HG02943 (cell line): ENCODE measurements around the gene PLA1A.
A peak's percentile ranks its signal among the peaks of the same experiment; 100 is the strongest.
"Not testable (repeated sequence)": the region's sequence is repeated elsewhere in the genome, so short reads cannot be mapped to it uniquely, and the experiment has no call there.

Experiments used
- ATAC-seq: cut with Tn5 transposase; IDR thresholded peaks from one replicate; pipeline ENCODE4 v1.9.1; 2021; ENCODE audit warnings: mild to moderate bottlenecking, low read depth, moderate library complexity; ENCODE audit not compliant: unreplicated experiment

The PLA1A gene, protein sequence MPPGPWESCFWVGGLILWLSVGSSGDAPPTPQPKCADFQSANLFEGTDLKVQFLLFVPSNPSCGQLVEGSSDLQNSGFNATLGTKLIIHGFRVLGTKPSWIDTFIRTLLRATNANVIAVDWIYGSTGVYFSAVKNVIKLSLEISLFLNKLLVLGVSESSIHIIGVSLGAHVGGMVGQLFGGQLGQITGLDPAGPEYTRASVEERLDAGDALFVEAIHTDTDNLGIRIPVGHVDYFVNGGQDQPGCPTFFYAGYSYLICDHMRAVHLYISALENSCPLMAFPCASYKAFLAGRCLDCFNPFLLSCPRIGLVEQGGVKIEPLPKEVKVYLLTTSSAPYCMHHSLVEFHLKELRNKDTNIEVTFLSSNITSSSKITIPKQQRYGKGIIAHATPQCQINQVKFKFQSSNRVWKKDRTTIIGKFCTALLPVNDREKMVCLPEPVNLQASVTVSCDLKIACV

DNA sequence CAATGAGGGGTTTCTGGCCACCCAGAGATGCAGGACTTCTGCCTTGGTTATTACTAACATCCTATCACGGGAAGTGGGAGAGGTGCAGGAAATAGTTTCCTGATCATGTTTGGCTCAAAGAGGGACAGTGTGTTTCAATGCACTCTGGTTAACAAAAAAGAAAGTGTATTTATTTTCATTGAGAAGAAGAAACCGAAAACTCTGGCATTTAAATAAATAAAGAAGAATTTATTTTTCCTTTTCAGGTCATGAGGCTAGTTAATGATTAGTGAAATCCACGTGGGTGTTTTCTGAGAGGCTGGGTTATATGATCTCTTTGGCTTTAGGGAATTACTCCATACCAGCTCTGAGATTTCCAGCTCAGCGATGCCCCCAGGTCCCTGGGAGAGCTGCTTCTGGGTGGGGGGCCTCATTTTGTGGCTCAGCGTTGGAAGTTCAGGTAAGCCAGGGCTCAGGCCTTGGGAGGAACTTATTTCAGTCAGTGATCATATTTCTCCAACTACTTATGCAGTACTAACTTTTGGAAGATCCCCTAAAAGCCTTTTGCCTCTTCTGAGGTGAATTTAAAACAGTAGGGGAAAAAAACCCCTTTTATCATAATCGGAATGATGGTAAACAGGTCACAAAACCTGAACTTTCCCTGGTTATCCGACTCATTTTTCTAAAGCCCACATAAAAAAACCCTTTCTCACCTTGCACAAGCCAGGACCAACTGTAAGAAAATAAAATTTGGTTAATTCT lies at the start of gene PLA1A:
PLA1A (plus strand) TSS at position 338 of the 741 bp plus-strand sequence; CDS start at position 367, 29 bp downstream.
- ATAC-seq = no peak

GRCh38 chr3:119548341-119548740 lies 49.3 kb upstream of the PLA1A start:
- ATAC-seq = no peak

GRCh38 chr3:119550192-119550910 lies 47.3 kb upstream of the PLA1A start:
- ATAC-seq = no peak

DNA sequence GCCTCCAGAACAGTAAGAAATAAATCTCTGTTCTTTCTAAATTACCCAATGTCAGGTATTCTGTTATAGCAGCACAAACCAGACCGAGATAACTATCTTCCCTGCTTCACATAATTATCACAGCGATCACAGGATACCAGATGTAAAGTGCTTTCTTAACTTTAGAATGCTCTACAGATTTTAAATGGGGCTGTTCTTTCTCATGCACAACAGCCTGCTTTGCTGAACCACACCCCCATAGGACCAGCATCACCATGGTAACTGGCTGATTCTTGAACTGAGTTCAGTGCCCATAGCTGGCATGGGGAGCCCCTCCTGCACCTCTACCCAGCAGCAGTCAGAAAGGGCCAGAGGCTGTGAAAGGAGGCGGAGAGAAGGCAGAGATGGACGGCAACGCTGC lies 46.1 kb upstream of the PLA1A start:
- ATAC-seq = no peak

GRCh38 chr3:119552928-119553327 lies 44.8 kb upstream of the PLA1A start:
- not testable (repeated sequence) for ATAC-seq

- no peak for ATAC-seq
Observed at GRCh38 chr3:119553823-119554415, 43.8 kb upstream of the PLA1A start.

DNA sequence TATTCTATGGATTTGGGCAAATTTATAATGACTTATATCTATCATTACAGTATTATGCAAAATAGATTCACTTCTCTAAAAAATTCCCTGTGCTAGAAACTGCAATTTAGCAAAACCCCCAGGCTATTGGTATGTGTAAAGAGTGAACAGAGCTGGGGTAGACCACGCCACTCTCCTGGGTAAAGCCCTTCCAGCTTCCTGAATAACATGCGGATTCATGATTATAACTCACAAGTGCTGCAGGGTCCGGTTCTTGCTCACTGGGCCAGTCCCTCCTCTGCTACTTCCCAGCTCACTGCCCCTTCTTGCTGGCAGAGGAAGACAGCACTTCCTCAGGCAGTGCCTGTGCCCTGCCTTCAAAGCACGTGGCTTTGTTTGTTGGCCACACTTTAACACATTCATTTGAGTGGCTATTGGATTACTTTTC lies 42.4 kb upstream of the PLA1A start:
- no peak for ATAC-seq

- no peak for ATAC-seq
Observed at GRCh38 chr3:119555929-119556328, 41.8 kb upstream of the PLA1A start.

- no peak for ATAC-seq
Observed at GRCh38 chr3:119557192-119557876, 40.4 kb upstream of the PLA1A start.

GRCh38 chr3:119557877-119558269 lies 39.8 kb upstream of the PLA1A start:
- ATAC-seq = no peak

DNA sequence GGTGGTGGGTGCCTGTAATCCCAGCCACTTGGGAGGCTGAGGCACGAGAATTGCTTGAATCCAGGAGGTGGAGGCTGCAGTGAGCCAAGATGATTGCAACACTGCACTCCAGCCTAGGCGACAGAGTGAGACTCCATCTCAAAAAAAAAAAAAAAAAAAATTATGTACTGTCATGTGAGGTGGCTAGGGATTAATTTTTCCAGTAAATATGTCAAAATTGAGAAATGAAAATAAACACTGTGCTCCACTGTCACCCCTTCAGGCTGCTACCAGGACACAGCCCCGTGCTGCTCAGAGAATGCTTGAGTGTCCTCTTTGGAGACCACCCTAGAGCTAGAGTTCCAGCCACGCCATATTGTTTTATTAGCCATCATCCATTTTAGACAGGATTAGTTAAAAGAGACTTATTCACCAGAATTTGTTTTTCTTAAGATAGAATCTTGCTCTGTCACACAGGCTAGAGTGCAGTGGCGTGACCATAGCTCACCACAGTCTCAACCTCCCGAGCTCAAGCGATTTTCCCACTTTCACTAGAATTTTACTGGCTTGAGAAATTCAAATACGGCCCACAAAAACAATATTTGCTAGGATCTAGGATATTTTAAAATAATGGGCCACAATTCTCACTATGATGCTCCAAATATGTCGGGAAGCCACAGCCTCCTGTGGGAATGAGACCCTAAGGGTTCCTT lies 38.9 kb upstream of the PLA1A start:
- ATAC-seq = no peak

GRCh38 chr3:119559441-119559963 lies 38.2 kb upstream of the PLA1A start, which contains the start of gene CD80:
Gene CD80, minus strand, starts transcription at chr3:119559614. Its CDS starts 1,886 bp downstream, at chr3:119557728.
- peak; percentile 61 for ATAC-seq

DNA sequence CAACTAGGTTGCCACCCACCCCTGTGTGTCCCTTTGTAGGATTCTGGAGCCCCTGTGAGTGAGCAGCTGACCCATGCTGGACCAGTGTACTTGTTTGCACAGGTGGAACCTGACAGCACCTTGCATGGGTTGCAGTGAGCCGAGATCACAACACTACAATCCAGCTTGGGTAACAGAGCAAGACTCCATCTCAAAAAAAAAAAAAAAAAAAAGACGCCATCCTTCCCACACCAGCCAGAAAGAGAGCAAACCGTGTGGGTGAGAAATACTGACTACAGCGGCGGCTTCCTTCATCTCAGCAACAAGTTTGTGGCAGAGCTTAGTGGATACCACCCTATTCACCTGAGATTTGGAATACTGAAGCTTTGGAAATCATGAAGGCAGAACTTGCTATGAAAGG lies 37.5 kb upstream of the PLA1A start:
- ATAC-seq = no peak

DNA sequence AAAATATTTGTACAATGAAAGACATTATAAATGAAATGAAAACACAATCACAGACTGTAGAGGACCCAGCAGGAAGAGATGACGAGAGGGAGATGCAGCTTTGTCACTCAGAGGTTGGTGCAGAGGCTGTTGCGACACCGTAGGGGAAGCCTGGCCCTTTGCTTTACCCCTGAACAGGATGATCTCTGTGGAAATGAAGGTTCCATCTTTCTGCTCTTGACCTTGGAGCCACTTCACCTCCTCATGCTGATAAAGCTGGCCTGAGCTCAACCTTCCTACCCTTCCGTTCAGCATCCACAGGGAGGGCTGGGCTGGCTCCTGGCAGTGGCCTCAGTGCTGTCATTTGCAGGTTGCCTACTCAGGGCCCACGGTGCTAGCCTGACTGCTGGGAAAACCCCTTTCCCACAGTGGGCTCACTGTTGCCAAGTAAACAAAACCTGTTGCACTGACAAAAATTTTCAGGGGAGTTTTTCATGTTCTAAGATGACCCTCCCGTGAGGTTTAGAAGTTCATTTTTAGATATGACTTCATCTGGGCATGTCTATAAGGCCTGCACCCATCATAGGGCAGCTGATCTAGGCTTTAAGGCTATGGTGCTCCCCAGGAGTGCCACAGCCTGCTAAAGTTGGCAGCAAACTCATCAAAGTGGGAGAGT lies 35.3 kb upstream of the PLA1A start:
- peak; percentile 61 for ATAC-seq

- not testable (repeated sequence) for ATAC-seq
Observed at GRCh38 chr3:119563334-119563733, 34.4 kb upstream of the PLA1A start.

DNA sequence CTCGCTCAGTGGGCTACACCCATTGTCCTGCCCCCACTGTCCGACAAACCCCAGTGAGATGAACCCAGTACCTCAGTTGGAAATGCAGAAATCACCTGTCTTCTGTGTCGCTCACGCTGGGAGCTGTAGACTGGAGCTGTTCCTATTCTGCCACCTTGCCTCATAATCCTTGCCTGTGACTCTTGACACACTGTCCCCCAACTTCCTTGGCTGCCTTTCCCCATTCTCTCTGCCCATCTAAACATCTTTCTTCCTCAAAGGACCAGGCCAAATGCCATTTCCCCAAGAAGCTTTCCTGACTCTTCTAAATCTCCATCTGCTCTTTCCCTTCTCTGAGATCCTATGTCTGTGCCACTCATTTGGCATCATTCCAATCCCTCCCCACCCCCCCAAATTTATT lies 28.5 kb upstream of the PLA1A start:
- no peak for ATAC-seq

DNA sequence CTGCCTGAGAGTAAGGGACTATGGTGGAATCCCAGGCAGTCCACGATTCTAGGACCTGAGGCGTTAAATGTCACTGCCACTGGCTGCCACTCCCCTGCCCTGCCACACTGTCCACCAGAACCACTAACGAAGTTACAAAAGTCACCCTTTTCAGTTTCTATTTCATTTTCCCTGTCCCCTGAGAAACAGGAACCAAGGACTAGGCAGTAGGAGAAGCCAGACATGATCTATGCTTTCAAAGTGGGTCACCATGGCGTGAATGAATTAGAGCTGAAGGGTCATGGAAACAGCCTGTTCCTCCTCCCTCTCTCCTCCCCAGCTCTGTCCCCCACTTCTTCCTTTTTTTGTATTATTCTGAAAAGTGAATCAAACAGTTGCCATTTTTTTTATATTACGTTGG lies 27.5 kb upstream of the PLA1A start:
- ATAC-seq = peak; percentile 77

GRCh38 chr3:119571230-119571629 lies 26.5 kb upstream of the PLA1A start:
- ATAC-seq = no peak

DNA sequence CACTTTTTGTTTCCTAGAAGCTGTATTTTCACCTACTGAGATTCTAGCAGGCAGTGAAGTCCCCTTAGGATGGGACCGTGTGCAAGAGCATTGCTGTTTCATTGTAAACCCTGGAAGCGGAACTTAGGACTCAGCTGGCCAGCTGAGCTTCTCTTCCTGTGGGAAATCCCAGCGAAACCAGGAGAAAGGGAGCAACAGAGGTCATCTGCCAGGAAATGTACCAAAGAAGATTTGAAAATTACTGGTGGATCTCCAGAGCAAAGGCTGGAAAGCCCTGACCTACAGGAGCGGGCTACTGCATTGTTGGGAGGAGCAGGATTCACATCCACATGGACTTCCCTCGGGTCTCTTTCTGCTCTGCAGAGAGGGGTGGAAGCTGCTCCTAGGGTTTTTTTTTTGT lies 26.0 kb upstream of the PLA1A start:
- ATAC-seq = no peak
